ENCODE results near the gene TBC1D8.

TBC1D8 gene

GRCh38 chr2:100993294-100993693 lies 157.9 kb downstream of the TBC1D8 start:
- DNase-seq: no peak

- no peak for DNase-seq
These were observed 158.9 kb downstream of the TBC1D8 start for GRCh38 chr2:100992262-100992661.

GRCh38 chr2:100991404-100991773 lies 159.8 kb downstream of the TBC1D8 start:
- DNase-seq: no peak

- no peak for DNase-seq
These were observed 160.4 kb downstream of the TBC1D8 start for GRCh38 chr2:100990650-100991403.

GRCh38 chr2:100990166-100990565 lies 161.0 kb downstream of the TBC1D8 start:
- no peak for DNase-seq

- no peak for DNase-seq
These were observed 161.5 kb downstream of the TBC1D8 start for GRCh38 chr2:100989666-100990065.

- DNase-seq: no peak
These were observed 162.4 kb downstream of the TBC1D8 start for GRCh38 chr2:100988630-100989417.

GRCh38 chr2:100987974-100988373 lies 163.2 kb downstream of the TBC1D8 start:
- DNase-seq: no peak

GRCh38 chr2:100987536-100987935 lies 163.6 kb downstream of the TBC1D8 start:
- DNase-seq: no peak

GRCh38 chr2:100986157-100986556 lies 165.0 kb downstream of the TBC1D8 start:
- no peak for DNase-seq

GRCh38 chr2:100984892-100985307 lies 166.3 kb downstream of the TBC1D8 start:
- DNase-seq: peak; percentile 41

- DNase-seq: no peak
These were observed 167.4 kb downstream of the TBC1D8 start for GRCh38 chr2:100983684-100984310.

GRCh38 chr2:100983201-100983600 lies 168.0 kb downstream of the TBC1D8 start:
- DNase-seq: no peak

GRCh38 chr2:100982431-100982861 lies 168.7 kb downstream of the TBC1D8 start:
- no peak for DNase-seq

GRCh38 chr2:100981011-100981410 lies 170.2 kb downstream of the TBC1D8 start:
- DNase-seq: no peak

- DNase-seq: no peak
These were observed 171.1 kb downstream of the TBC1D8 start for GRCh38 chr2:100980046-100980445.

GRCh38 chr2:100978582-100979191 lies 172.5 kb downstream of the TBC1D8 start:
- DNase-seq: no peak

GRCh38 chr2:100977511-100977910 lies 173.7 kb downstream of the TBC1D8 start:
- no peak for DNase-seq

GRCh38 chr2:100976645-100977391 lies 174.4 kb downstream of the TBC1D8 start:
- DNase-seq: no peak

- no peak for DNase-seq
These were observed 175.1 kb downstream of the TBC1D8 start for GRCh38 chr2:100976061-100976460.

GRCh38 chr2:100975521-100975785 lies 175.7 kb downstream of the TBC1D8 start:
- no peak for DNase-seq

- DNase-seq: no peak
These were observed 176.3 kb downstream of the TBC1D8 start for GRCh38 chr2:100974712-100975520.
